IPS-18a (cell line): ENCODE data around the gene ARFGAP1.

Experiments used
- H3K27ac ChIP-seq: one replicate; pipeline ENCODE4 v1.5.1; 2013; ENCODE audit warnings: low read length
- H3K27me3 ChIP-seq: one replicate; pipeline ENCODE4 v1.6.1; 2013; ENCODE audit warnings: mild to moderate bottlenecking, low read length; ENCODE audit not compliant: control insufficient read depth, insufficient read depth
- H3K36me3 ChIP-seq: one replicate; pipeline ENCODE4 v1.6.1; 2013; ENCODE audit warnings: low read depth, low read length; ENCODE audit not compliant: control insufficient read depth
- H3K4me1 ChIP-seq: one replicate; pipeline ENCODE4 v1.6.1; 2013; ENCODE audit warnings: low read depth, low read length; ENCODE audit not compliant: control insufficient read depth
- H3K4me3 ChIP-seq: one replicate; pipeline ENCODE4 v1.5.1; 2013; ENCODE audit warnings: low read length
- H3K9ac ChIP-seq: one replicate; pipeline ENCODE4 v1.6.1; 2013; ENCODE audit warnings: mild to moderate bottlenecking, low read length, moderate library complexity
- H3K9me3 ChIP-seq: one replicate; pipeline ENCODE4 v1.6.1; 2013; ENCODE audit warnings: low read depth, low read length; ENCODE audit not compliant: control insufficient read depth

ARFGAP1 gene

DNA sequence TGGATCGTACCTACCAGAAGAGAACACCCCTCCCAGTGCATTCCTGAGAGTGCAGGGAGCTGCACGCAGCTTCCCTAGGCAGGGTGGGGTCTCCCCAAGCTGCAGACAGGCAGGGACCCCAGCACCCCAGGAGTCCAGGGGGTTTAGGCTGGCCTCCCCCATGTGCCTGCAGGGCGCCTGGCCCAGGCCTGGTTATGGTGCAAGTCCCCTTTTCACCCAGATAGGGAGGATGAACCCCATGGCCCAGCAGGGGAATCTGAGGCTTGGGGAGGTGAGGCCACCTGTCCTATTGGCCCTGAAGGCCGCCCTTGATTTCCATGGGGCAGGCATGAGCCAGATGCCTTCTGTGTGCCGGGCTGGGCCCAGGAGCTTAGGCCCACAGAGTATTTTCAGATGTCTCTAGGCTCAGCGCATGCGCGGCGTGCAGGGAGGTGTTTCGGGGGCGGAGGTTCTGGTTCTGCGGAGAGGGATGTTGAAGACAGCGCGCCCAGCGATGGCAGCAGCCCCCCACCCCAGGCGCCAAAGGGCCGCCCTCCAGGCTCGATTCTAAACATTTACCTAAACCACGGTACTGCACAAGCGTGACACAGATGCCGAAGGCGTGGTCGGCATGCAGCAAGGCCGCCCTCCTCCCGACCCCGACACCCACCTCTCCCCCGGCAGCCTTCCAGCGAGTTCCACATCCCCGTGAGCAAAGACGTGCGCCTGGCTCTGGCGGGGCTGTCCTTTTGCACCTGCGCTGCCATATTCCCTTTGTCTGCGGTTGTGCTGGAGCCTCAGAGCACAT is 49.7 kb downstream of the ARFGAP1 start:
- H3K27me3 ChIP-seq: peaks cover 5% of the 10 kb centered on the region
- no peak overlapping the region for H3K4me3 ChIP-seq
- H3K4me1 ChIP-seq: no peaks in the 10 kb centered on the region
- H3K27ac ChIP-seq: no peak overlapping the region
- H3K9ac ChIP-seq: no peak overlapping the region
- no peaks in the 10 kb centered on the region for H3K9me3 ChIP-seq
- H3K36me3 ChIP-seq: no peaks in the 10 kb centered on the region

GRCh38 chr20:63322933-63323273 is 50.3 kb downstream of the ARFGAP1 start:
- H3K4me1 ChIP-seq: no peaks in the 10 kb centered on the region
- H3K27me3 ChIP-seq: peaks cover 5% of the 10 kb centered on the region
- no peak overlapping the region for H3K27ac ChIP-seq
- no peak overlapping the region for H3K4me3 ChIP-seq
- H3K9ac ChIP-seq: no peak overlapping the region
- no peaks in the 10 kb centered on the region for H3K9me3 ChIP-seq
- H3K36me3 ChIP-seq: no peaks in the 10 kb centered on the region

DNA sequence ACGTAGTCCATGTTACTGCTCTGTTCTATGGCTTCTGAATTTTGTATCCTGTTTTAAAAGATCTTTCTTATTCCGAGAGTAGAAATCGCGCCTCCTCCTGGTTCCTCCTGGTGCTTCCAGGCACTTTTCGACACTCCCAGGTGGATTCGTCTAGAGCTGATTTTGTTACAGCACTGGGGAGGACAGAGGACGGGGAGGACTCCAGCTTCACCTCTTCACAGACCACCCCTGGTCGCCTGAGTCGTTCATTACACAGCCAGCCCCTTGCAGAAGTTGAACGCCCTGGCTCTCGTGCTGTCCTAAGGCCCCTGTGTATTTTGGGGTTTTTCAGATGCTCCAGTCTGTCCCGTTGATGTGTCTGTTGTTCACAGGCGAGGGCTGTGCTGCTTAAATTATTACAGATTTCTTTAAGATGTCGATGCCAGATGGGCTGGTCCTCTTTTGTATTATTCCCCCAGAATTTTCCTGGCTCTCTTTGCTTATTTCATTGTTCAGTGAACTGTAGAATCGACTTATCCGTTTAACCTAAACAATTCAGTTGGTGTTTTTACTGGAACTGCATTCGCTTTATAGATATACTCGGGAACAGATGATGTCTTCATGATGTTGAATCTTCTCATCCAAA is 50.9 kb downstream of the ARFGAP1 start:
- no peaks in the 10 kb centered on the region for H3K4me1 ChIP-seq
- H3K4me3 ChIP-seq: no peak overlapping the region
- H3K27ac ChIP-seq: no peak overlapping the region
- H3K36me3 ChIP-seq: no peaks in the 10 kb centered on the region
- peaks cover 5% of the 10 kb centered on the region for H3K27me3 ChIP-seq
- no peak overlapping the region for H3K9ac ChIP-seq
- no peaks in the 10 kb centered on the region for H3K9me3 ChIP-seq

- Histone ChIP-seq H3K9me3 (no peaks in the 10 kb centered on the region), H3K4me3 (no peak overlapping the region), H3K4me1 (no peaks in the 10 kb centered on the region), H3K27ac (no peak overlapping the region), H3K36me3 (no peaks in the 10 kb centered on the region), H3K27me3 (peaks cover 5% of the 10 kb centered on the region), H3K9ac (no peak overlapping the region)
Measured at GRCh38 chr20:63325021-63325471, 52.4 kb downstream of the ARFGAP1 start.

GRCh38 chr20:63325554-63326313 is 53.1 kb downstream of the ARFGAP1 start:
- no peak overlapping the region for H3K27ac ChIP-seq
- no peaks in the 10 kb centered on the region for H3K36me3 ChIP-seq
- no peaks in the 10 kb centered on the region for H3K9me3 ChIP-seq
- H3K4me3 ChIP-seq: no peak overlapping the region
- peaks cover 5% of the 10 kb centered on the region for H3K27me3 ChIP-seq
- H3K4me1 ChIP-seq: no peaks in the 10 kb centered on the region
- no peak overlapping the region for H3K9ac ChIP-seq

DNA sequence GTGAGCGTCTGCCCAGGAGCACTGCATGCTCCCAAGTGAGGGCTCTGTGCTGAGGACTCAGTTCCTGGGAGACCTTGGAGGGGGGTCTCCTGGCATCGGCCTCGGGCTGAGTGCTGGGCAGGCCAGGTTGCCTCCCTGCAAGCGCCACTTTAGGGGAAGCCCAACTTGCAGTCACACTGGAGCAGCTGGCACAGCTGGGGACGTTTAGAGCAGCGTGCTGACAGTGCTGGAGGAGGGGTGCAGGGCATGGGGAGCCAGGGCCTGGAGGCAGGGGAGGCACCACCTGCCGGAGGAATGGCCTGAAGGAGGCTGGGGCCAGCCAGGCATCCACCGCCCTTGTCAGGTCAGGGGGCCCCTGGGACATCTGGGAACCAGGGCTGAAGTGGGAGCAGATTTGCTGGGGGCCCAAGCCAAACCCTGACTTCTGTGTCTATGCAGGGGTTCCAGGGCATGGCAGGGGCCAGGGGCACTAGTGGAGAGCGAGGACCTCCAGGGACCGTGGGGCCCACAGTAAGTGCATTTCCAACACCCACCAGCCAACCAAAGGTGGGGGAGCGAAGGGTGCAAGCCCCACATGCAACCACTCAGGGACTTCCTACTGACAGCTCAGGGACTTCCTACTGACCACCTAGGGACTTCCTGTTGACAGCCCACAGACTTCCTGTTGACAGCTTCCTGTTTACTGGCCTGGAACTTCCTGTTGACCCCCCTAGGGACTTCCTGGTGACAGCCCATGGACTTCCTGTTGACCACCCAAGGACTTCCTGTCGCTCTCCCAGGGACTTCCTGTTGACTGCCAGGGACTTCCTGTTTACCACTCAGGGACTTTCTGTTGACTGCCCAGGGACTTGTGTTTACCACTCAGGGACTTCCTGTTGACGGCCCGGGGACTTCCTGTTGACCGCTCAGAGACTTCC is 54.0 kb downstream of the ARFGAP1 start:
- H3K27me3 ChIP-seq: peaks cover 5% of the 10 kb centered on the region
- no peak overlapping the region for H3K9ac ChIP-seq
- no peaks in the 10 kb centered on the region for H3K36me3 ChIP-seq
- no peaks in the 10 kb centered on the region for H3K9me3 ChIP-seq
- no peak overlapping the region for H3K27ac ChIP-seq
- no peaks in the 10 kb centered on the region for H3K4me1 ChIP-seq
- H3K4me3 ChIP-seq: no peak overlapping the region

GRCh38 chr20:63327231-63327745 is 54.7 kb downstream of the ARFGAP1 start:
- Histone ChIP-seq H3K36me3 (no peaks in the 10 kb centered on the region), H3K4me1 (no peaks in the 10 kb centered on the region), H3K27me3 (peaks cover 5% of the 10 kb centered on the region), H3K27ac (no peak overlapping the region), H3K9ac (no peak overlapping the region), H3K9me3 (no peaks in the 10 kb centered on the region), H3K4me3 (no peak overlapping the region)

GRCh38 chr20:63328026-63328700 is 55.5 kb downstream of the ARFGAP1 start:
- H3K9me3 ChIP-seq: no peaks in the 10 kb centered on the region
- H3K27ac ChIP-seq: no peak overlapping the region
- H3K9ac ChIP-seq: no peak overlapping the region
- H3K36me3 ChIP-seq: no peaks in the 10 kb centered on the region
- no peak overlapping the region for H3K4me3 ChIP-seq
- H3K4me1 ChIP-seq: no peaks in the 10 kb centered on the region
- peaks cover 5% of the 10 kb centered on the region for H3K27me3 ChIP-seq

DNA sequence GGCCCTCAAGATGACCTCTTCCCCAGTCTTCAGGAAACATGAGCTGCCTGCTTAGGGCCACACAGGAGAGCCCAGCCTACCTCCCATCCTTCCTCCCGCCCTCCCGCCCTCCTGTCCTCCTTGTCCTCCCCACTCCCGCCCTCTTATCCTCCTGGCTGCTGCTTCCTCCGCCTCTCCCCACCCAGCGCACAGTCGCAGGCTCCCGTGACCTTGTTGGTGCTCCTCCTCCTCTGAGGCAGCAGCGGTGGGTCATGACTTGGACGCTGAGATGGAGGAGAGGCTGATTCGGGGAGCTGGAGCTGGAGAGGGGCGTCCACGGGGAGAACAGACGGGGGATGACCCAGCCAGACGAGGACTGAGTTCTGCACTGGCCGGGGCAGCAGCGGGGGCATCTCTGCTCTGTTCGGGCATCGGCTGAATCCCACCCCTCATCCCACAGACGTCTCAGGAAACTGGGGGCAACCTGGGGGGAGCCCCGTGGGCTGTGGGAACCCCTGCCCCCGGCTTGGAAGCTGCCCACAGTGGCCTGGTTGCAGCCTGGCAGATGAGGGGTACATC is 56.2 kb downstream of the ARFGAP1 start:
- H3K4me1 ChIP-seq: no peaks in the 10 kb centered on the region
- no peaks in the 10 kb centered on the region for H3K36me3 ChIP-seq
- no peak overlapping the region for H3K27ac ChIP-seq
- H3K9me3 ChIP-seq: no peaks in the 10 kb centered on the region
- no peak overlapping the region for H3K4me3 ChIP-seq
- H3K9ac ChIP-seq: no peak overlapping the region
- H3K27me3 ChIP-seq: peaks cover 1% of the 10 kb centered on the region

DNA sequence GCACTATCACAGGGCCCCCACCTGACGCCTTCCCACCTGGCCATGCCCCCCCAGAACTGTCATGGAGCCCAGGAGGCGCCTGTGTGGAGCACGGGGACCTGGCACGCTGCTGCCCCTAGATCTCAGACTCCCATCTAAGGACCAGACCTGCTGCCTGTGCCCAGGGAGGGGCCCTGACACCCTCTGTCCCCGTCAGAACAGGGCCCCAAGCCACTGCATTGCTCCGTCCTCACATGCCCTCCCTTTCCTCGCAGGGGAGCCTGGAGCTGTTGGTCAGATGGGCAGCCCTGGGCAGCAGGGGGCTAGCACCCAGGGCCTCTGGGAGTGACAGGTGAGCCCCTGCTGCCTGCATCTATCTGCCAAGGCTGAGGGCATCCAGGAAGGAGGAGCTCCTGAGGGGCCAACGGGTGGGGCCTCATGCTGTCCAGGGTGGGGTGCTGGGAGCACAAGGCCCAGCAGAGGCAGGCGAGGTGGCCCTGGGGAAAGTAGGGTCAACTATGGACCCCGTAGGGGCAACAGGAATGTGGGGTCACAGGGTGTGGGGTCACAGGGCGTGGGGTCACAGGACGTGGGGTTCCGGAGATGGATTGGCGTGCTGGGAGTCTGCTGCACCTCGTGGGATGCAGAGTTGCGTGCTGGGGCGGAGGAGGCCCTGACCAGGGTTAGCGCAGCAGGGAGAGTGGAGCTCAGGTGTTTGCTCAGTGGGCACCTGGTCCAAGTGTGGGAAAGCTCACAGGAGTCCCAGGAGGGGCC is 56.9 kb downstream of the ARFGAP1 start:
- H3K27ac ChIP-seq: no peak overlapping the region
- H3K27me3 ChIP-seq: no peaks in the 10 kb centered on the region
- no peaks in the 10 kb centered on the region for H3K9me3 ChIP-seq

More for the DNA sequence above, 56.9 kb downstream of the ARFGAP1 start:
- Histone ChIP-seq H3K36me3 (no peaks in the 10 kb centered on the region), H3K9ac (no peak overlapping the region), H3K4me3 (no peak overlapping the region), H3K4me1 (no peaks in the 10 kb centered on the region)
